ENCODE data around the gene GRIN1. TPM values are rescaled to one million over a fixed set of nuclear protein-coding genes. Genes with fewer than 3 reads are reported as not detected.

Gene GRIN1
- total and polyA plus RNA-seq, 2 of the 8 experiments (the other 6 are each of a cell fraction or from before 2014, with no cell fraction given): 0.48 to 2.1 TPM

DNA sequence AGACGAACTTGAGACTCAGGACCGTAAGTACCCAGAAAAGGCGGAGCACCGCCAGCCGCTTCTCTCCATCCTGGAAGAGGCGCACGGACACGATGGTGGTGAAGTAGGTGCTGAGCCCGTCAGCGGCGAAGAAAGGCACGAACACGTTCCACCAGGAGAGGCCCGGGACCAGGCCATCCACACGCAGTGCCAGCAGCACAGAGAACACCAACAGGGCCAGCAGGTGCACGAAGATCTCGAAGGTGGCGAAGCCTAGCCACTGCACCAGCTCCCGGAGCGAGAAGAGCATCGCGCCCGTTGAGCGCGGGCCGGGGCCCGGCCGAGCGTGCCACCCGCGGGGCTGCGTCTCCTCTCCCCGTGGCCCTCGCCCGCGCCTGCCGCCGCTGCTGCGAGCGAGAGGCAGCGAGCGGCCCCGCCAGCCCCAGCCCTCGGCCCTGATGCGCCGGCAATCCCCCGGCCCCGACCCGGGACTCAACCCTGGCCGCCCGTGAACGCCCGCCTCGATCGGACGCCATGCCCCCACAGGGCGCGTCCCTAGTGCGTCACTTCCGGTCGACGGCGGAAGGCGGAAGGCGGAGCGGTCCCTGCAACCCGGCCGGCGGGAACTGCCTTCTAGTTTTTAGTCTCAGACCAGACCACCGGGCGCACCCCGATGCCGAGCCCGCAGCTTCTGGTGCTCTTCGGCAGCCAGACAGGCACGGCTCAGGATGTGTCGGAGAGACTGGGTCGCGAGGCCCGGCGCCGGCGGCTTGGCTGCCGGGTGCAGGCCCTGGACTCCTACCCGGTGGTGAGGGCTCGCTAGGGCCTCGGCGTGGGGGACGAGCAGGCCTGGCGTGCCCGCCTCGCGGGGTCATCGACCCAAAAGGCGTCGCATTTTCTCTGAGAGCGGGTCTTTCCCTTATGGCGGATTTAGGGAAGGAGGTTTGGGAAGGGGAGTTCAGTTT is 66.4 kb downstream of the GRIN1 start, which contains the start of the genes NDOR1 and TMEM203 (continued):
- TF ChIP-seq TBP (IDR thresholded peaks at IDR 0.05; ENCODE audit: low read depth, low read length): peak; percentile 90
- no peak for TF ChIP-seq SP2 (IDR thresholded peaks at IDR 0.05; ENCODE audit: low read length)
- no peak for TF ChIP-seq FOSL1 (IDR thresholded peaks at IDR 0.05; ENCODE audit: insufficient read depth, low read depth, low read length)
- TF ChIP-seq CHD1 (IDR thresholded peaks at IDR 0.05; ENCODE audit: low read depth, low read length): no peak
- TF ChIP-seq RAD21 (IDR thresholded peaks at IDR 0.05 in 1 of 2, conservative IDR thresholded peaks at IDR 0.05 in 1 of 2; ENCODE audit: low read depth in 2 of 2, low read length in 2 of 2): no peak
- TF ChIP-seq GABPA (IDR thresholded peaks at IDR 0.05; ENCODE audit: borderline replicate concordance, insufficient read depth, low read length): peak; percentile 96
- TF ChIP-seq HDAC6 (IDR thresholded peaks at IDR 0.05; ENCODE audit: low read depth, low read length): no peak
- TF ChIP-seq BCL11A (IDR thresholded peaks at IDR 0.05; ENCODE audit: low read depth in 2 of 2, low read length in 2 of 2): no peak
- no peak for TF ChIP-seq SIX5 (IDR thresholded peaks at IDR 0.05; ENCODE audit: low read depth, low read length)
- TF ChIP-seq, protein P1, sequence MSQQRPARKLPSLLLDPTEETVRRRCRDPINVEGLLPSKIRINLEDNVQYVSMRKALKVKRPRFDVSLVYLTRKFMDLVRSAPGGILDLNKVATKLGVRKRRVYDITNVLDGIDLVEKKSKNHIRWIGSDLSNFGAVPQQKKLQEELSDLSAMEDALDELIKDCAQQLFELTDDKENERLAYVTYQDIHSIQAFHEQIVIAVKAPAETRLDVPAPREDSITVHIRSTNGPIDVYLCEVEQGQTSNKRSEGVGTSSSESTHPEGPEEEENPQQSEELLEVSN (IDR thresholded peaks at IDR 0.05): peak; percentile 47; the same call in 1 of the 2 replicates
- TF ChIP-seq ZNF274 (IDR thresholded peaks at IDR 0.05; ENCODE audit: borderline replicate concordance, extremely low read depth, low read length): no peak
- TF ChIP-seq JUN (IDR thresholded peaks at IDR 0.05; ENCODE audit: low read depth, low read length): no peak
- no peak for TF ChIP-seq SUZ12 (IDR thresholded peaks at IDR 0.05; ENCODE audit: low read length)
- peak; percentile 28; the same call in 1 of the 2 replicates for TF ChIP-seq JUND (IDR thresholded peaks at IDR 0.05; ENCODE audit: low read length)
- TF ChIP-seq TAF1 (IDR thresholded peaks at IDR 0.05; ENCODE audit: low read depth, low read length): peak; percentile 94
- TF ChIP-seq NRF1 (IDR thresholded peaks at IDR 0.05; ENCODE audit: low read depth, low read length): no peak
- TF ChIP-seq MAFK (IDR thresholded peaks at IDR 0.05; ENCODE audit: low read depth, low read length): no peak
- TF ChIP-seq CREB1 (IDR thresholded peaks at IDR 0.05): peak; percentile 97
- TF ChIP-seq, protein P2, sequence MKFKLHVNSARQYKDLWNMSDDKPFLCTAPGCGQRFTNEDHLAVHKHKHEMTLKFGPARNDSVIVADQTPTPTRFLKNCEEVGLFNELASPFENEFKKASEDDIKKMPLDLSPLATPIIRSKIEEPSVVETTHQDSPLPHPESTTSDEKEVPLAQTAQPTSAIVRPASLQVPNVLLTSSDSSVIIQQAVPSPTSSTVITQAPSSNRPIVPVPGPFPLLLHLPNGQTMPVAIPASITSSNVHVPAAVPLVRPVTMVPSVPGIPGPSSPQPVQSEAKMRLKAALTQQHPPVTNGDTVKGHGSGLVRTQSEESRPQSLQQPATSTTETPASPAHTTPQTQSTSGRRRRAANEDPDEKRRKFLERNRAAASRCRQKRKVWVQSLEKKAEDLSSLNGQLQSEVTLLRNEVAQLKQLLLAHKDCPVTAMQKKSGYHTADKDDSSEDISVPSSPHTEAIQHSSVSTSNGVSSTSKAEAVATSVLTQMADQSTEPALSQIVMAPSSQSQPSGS (IDR thresholded peaks at IDR 0.05; ENCODE audit: low read length): no peak
- no peak for TF ChIP-seq CEBPB (IDR thresholded peaks at IDR 0.05; ENCODE audit: low read depth, low read length)
- TF ChIP-seq SRF (IDR thresholded peaks at IDR 0.05; ENCODE audit: low read depth, low read length): peak; percentile 73
- no peak for TF ChIP-seq EZH2 (IDR thresholded peaks at IDR 0.05; ENCODE audit: low read depth, low read length, severe bottlenecking)

Measured in H1 (cell line).